Activated naive CD4-positive, alpha-beta T cell (primary cell): ENCODE data around the gene ZBTB16.

Experiments
- DNase-seq, 4 experiments: peaks; one replicate each; lab custom pipeline; 2025; lab: John Stamatoyannopoulos, UW

ZBTB16 gene

GRCh38 chr11:114059278-114059983 is at the start of gene ZBTB16:
Gene ZBTB16, plus strand, starts transcription at chr11:114059711. Its CDS starts 3,590 bp downstream, at chr11:114063301.
- peak in 2 of 4 experiments; percentile 49 to 52 for DNase-seq

GRCh38 chr11:114010931-114011330 is 48.6 kb upstream of the ZBTB16 start:
- DNase-seq: no peak

GRCh38 chr11:114011443-114011842 is 48.1 kb upstream of the ZBTB16 start:
- DNase-seq: no peak

GRCh38 chr11:114015117-114015516 is 44.4 kb upstream of the ZBTB16 start:
- DNase-seq: no peak

GRCh38 chr11:114016986-114017385 is 42.5 kb upstream of the ZBTB16 start:
- no peak for DNase-seq

- no peak for DNase-seq
Measured at GRCh38 chr11:114017723-114018122, 41.8 kb upstream of the ZBTB16 start.

- no peak for DNase-seq
Measured at GRCh38 chr11:114019046-114019445, 40.5 kb upstream of the ZBTB16 start.

GRCh38 chr11:114019574-114019973 is 39.9 kb upstream of the ZBTB16 start:
- DNase-seq: no peak

GRCh38 chr11:114025329-114025907 is 34.1 kb upstream of the ZBTB16 start:
- DNase-seq: no peak

- DNase-seq: no peak
Measured at GRCh38 chr11:114026355-114026754, 33.2 kb upstream of the ZBTB16 start.

GRCh38 chr11:114027391-114027790 is 32.1 kb upstream of the ZBTB16 start:
- DNase-seq: no peak

GRCh38 chr11:114027926-114028325 is 31.6 kb upstream of the ZBTB16 start:
- DNase-seq: no peak

- DNase-seq: no peak
Measured at GRCh38 chr11:114031246-114031966, 28.1 kb upstream of the ZBTB16 start.

GRCh38 chr11:114031967-114032320 is 27.6 kb upstream of the ZBTB16 start:
- no peak for DNase-seq

- DNase-seq: no peak
Measured at GRCh38 chr11:114033066-114033465, 26.4 kb upstream of the ZBTB16 start.

- no peak for DNase-seq
Measured at GRCh38 chr11:114033572-114033971, 25.9 kb upstream of the ZBTB16 start.

- DNase-seq: no peak
Measured at GRCh38 chr11:114034956-114035355, 24.6 kb upstream of the ZBTB16 start.

GRCh38 chr11:114036147-114036811 is 23.2 kb upstream of the ZBTB16 start:
- DNase-seq: peak in 2 of 4 experiments; percentile 40 to 54

- no peak for DNase-seq
Measured at GRCh38 chr11:114036958-114037357, 22.6 kb upstream of the ZBTB16 start.

GRCh38 chr11:114039551-114039950 is 20.0 kb upstream of the ZBTB16 start:
- DNase-seq: no peak

- DNase-seq: no peak
Measured at GRCh38 chr11:114040706-114041211, 18.8 kb upstream of the ZBTB16 start.

GRCh38 chr11:114042234-114042633 is 17.3 kb upstream of the ZBTB16 start:
- no peak for DNase-seq
